Smooth muscle cell (in vitro differentiated cells): ENCODE data around the gene DNAH6. TPM values are rescaled to one million over a fixed set of nuclear protein-coding genes. Genes with fewer than 3 reads are reported as not detected.

Experiments used
- DNase-seq: peaks from one replicate; lab custom pipeline; 2025; ENCODE audit not compliant: unreplicated experiment; lab: John Stamatoyannopoulos, UW
- H2AFZ ChIP-seq: fragments of 200-600 bp; sonication (generic); 2 replicates; pipeline ENCODE4 v1.6.0; 2016; ENCODE audit warnings: antibody characterized with exemption, low read depth, mild to moderate bottlenecking
- H3F3A ChIP-seq: fragments of 200-600 bp; sonication (generic); 2 replicates; pipeline ENCODE4 v1.6.0; 2017; ENCODE audit warnings: antibody characterized with exemption, low read depth
- H3K27ac ChIP-seq: fragments of 200-600 bp; sonication (generic); 2 replicates; pipeline ENCODE4 v1.5.1; 2016; ENCODE audit warnings: low read depth, mild to moderate bottlenecking
- H3K27me3 ChIP-seq: fragments of 200-600 bp; sonication (generic); 2 replicates; pipeline ENCODE4 v1.6.1; 2016; ENCODE audit warnings: low read depth, mild to moderate bottlenecking
- H3K36me3 ChIP-seq: fragments of 200-600 bp; sonication (generic); 2 replicates; pipeline ENCODE4 v1.5.1; 2016; ENCODE audit warnings: low read depth
- H3K4me1 ChIP-seq: fragments of 200-600 bp; sonication (generic); 2 replicates; pipeline ENCODE4 v1.5.1; 2016; ENCODE audit warnings: low read depth
- H3K4me2 ChIP-seq: fragments of 200-600 bp; sonication (generic); 2 replicates; pipeline ENCODE4 v1.6.0; 2016; ENCODE audit warnings: mild to moderate bottlenecking
- H3K4me3 ChIP-seq: fragments of 200-600 bp; sonication (generic); 2 replicates; pipeline ENCODE4 v1.5.1; 2016; ENCODE audit warnings: mild to moderate bottlenecking
- H3K79me2 ChIP-seq: fragments of 200-600 bp; sonication (generic); 2 replicates; pipeline ENCODE4 v1.6.0; 2016; ENCODE audit warnings: low read depth, mild to moderate bottlenecking
- H3K9ac ChIP-seq: fragments of 200-600 bp; sonication (generic); 2 replicates; pipeline ENCODE4 v1.6.0; 2016; ENCODE audit warnings: low read depth
- H3K9me3 ChIP-seq: fragments of 200-600 bp; sonication (generic); replicated peaks from 2 replicates; pipeline ENCODE4 v1.5.1; 2016; ENCODE audit warnings: low read depth
- H4K20me1 ChIP-seq: fragments of 200-600 bp; sonication (generic); 2 replicates; pipeline ENCODE4 v1.6.0; 2016; ENCODE audit warnings: low read depth
- CTCF ChIP-seq: fragments of 200-600 bp; sonication (generic); IDR thresholded peaks from 2 replicates; pipeline ENCODE4 v1.5.1; 2017; ENCODE audit warnings: borderline replicate concordance, mild to moderate bottlenecking, antibody characterized with exemption; ENCODE audit not compliant: insufficient read depth, poor library complexity, severe bottlenecking
- WGBS: methylation state at CpG from one replicate; pipeline ENCODE4 v1.1.7; 2016; ENCODE audit warnings: low lambda C conversion rate; 5-methylcytosine and 5-hydroxymethylcytosine counted together
- polyA plus RNA-seq: library from polyadenylated mRNA; unstranded; fragments of >200 nt; fragmentation: Nextera tagmentation; extraction: Ambion mirVana; gene quantifications from 2 replicates; pipeline ENCODE4 v1.2.1, GENCODE V29; 2016
- total RNA-seq: library from RNA; depleted of rRNA; stranded (reverse); fragments of >200 nt; gene quantifications from 2 replicates; pipeline ENCODE4 v1.2.3, GENCODE V29; 2014

DNAH6 gene
- total and polyA plus RNA-seq, 2 experiments from 2014 or later: 0.27 to 0.96 TPM

- H3K4me2 ChIP-seq: no peak overlapping the region
- H3K27ac ChIP-seq: no peak overlapping the region
- TF ChIP-seq CTCF: no peak
- H2AFZ ChIP-seq: no peak overlapping the region
- H4K20me1 ChIP-seq: no peaks in the 10 kb centered on the region
- no peaks in the 10 kb centered on the region for H3F3A ChIP-seq
- H3K4me1 ChIP-seq: no peaks in the 10 kb centered on the region
- no peak overlapping the region for H3K4me3 ChIP-seq
- H3K79me2 ChIP-seq: no peaks in the 10 kb centered on the region
- 85% methylated on average over 1 of the region's 1 CpG for WGBS
- no peaks in the 10 kb centered on the region for H3K27me3 ChIP-seq
- no peak overlapping the region for H3K9ac ChIP-seq
- no peaks in the 10 kb centered on the region for H3K36me3 ChIP-seq
- no peaks in the 10 kb centered on the region for H3K9me3 ChIP-seq
- DNase-seq: no peak
Measured at GRCh38 chr2:84717302-84717701, 201.0 kb downstream of the DNAH6 start.

GRCh38 chr2:84719434-84719833 is 203.1 kb downstream of the DNAH6 start:
- Histone ChIP-seq H2AFZ (no peak overlapping the region), H3K36me3 (no peaks in the 10 kb centered on the region), H3K4me3 (no peak overlapping the region), H3F3A (no peaks in the 10 kb centered on the region), H3K4me1 (no peaks in the 10 kb centered on the region), H3K9me3 (no peaks in the 10 kb centered on the region), H3K9ac (no peak overlapping the region), H3K4me2 (no peak overlapping the region), H4K20me1 (no peaks in the 10 kb centered on the region), H3K27me3 (no peaks in the 10 kb centered on the region), H3K27ac (no peak overlapping the region), H3K79me2 (no peaks in the 10 kb centered on the region)
- TF ChIP-seq CTCF: no peak
- WGBS: 94% methylated on average over 6 of the region's 6 CpGs
- no peak for DNase-seq

GRCh38 chr2:84723831-84724230 is 207.5 kb downstream of the DNAH6 start:
- Histone ChIP-seq H3K27me3 (no peaks in the 10 kb centered on the region), H3K4me1 (no peaks in the 10 kb centered on the region), H4K20me1 (no peaks in the 10 kb centered on the region), H3K4me3 (no peak overlapping the region), H3K27ac (no peak overlapping the region), H2AFZ (no peak overlapping the region), H3K9me3 (no peaks in the 10 kb centered on the region), H3F3A (no peaks in the 10 kb centered on the region), H3K9ac (no peak overlapping the region), H3K36me3 (no peaks in the 10 kb centered on the region), H3K4me2 (no peak overlapping the region), H3K79me2 (no peaks in the 10 kb centered on the region)
- TF ChIP-seq CTCF: no peak
- DNase-seq: no peak
- 79% methylated on average over 2 of the region's 2 CpGs for WGBS

- no peak for DNase-seq
- Histone ChIP-seq H3K4me1 (no peaks in the 10 kb centered on the region), H3F3A (no peaks in the 10 kb centered on the region), H4K20me1 (no peaks in the 10 kb centered on the region), H2AFZ (no peak overlapping the region), H3K27me3 (no peaks in the 10 kb centered on the region), H3K9me3 (no peaks in the 10 kb centered on the region), H3K4me3 (no peak overlapping the region), H3K4me2 (no peak overlapping the region), H3K27ac (no peak overlapping the region), H3K9ac (no peak overlapping the region), H3K79me2 (no peaks in the 10 kb centered on the region), H3K36me3 (no peaks in the 10 kb centered on the region)
- no peak for TF ChIP-seq CTCF
- WGBS: 100% methylated on average over 1 of the region's 1 CpG
Measured at GRCh38 chr2:84725717-84726116, 209.4 kb downstream of the DNAH6 start.
